ACC112 (cell line): ENCODE data around the gene GLTP.

Experiments
- H2AFZ ChIP-seq: fragments of 200-600 bp; sonication (generic); one replicate; pipeline ENCODE4 v1.6.0; 2017; ENCODE audit warnings: antibody characterized with exemption, low read length; ENCODE audit not compliant: unreplicated experiment
- H3K27ac ChIP-seq: fragments of 200-600 bp; sonication (generic); 2 replicates; pipeline ENCODE4 v1.5.1; 2014; ENCODE audit warnings: low read depth, mild to moderate bottlenecking, antibody characterized with exemption, low read length, moderate library complexity
- H3K27me3 ChIP-seq: fragments of 200-600 bp; sonication (generic); 2 replicates; pipeline ENCODE4 v1.6.1; 2014; ENCODE audit warnings: mild to moderate bottlenecking, antibody characterized with exemption, low read length, moderate library complexity, mixed read lengths; ENCODE audit not compliant: insufficient read depth
- H3K36me3 ChIP-seq: fragments of 200-600 bp; sonication (generic); 2 replicates; pipeline ENCODE4 v1.6.1; 2016; ENCODE audit warnings: mild to moderate bottlenecking, antibody characterized with exemption, low read length, moderate library complexity, mixed read lengths; ENCODE audit not compliant: insufficient read depth
- H3K4me1 ChIP-seq: fragments of 200-600 bp; sonication (generic); one replicate; pipeline ENCODE4 v1.6.1; 2016; ENCODE audit warnings: low read length, mixed read lengths; ENCODE audit not compliant: insufficient read depth, unreplicated experiment, control insufficient read depth
- H3K4me3 ChIP-seq: fragments of 200-600 bp; sonication (generic); 2 replicates; pipeline ENCODE4 v1.5.1; 2014; ENCODE audit warnings: mild to moderate bottlenecking, low read depth, low read length
- H3K79me2 ChIP-seq: fragments of 200-600 bp; sonication (generic); one replicate; pipeline ENCODE4 v1.6.0; 2016; ENCODE audit warnings: low read length; ENCODE audit not compliant: control insufficient read depth, unreplicated experiment, insufficient read depth

Gene GLTP

DNA sequence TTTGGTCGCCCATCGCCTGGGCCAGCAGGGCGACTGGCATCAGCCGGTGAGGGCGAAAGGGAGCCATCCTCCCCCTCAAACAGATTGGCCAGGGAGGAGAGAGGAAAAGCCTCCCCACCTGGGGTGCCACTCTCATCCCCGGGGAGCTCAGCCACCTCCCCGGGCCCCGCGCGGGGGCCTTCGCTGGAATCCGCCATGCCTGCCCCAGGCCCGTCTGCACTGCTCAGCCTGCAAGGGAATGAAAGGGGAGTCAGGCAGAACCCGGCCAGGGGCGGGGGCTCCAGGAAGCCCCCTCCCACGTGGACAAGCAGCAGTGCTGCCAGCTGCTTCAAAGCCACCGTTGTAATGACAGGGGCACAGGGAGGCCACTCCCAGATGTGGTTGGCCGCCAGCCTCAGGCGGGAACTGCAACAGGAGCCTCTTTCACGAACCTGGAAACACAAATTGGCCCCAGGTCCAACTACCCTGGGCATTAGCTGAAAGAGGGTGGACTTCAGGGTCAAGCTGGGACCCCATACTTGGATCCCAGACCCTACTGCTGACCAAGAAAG lies 65.7 kb downstream of the GLTP start:
- no peak overlapping the region for H2AFZ ChIP-seq
- H3K79me2 ChIP-seq: no peaks in the 10 kb centered on the region
- H3K27me3 ChIP-seq: no peaks in the 10 kb centered on the region
- H3K4me1 ChIP-seq: no peaks in the 10 kb centered on the region
- H3K27ac ChIP-seq: no peak overlapping the region
- H3K36me3 ChIP-seq: no peaks in the 10 kb centered on the region
- no peak overlapping the region for H3K4me3 ChIP-seq

DNA sequence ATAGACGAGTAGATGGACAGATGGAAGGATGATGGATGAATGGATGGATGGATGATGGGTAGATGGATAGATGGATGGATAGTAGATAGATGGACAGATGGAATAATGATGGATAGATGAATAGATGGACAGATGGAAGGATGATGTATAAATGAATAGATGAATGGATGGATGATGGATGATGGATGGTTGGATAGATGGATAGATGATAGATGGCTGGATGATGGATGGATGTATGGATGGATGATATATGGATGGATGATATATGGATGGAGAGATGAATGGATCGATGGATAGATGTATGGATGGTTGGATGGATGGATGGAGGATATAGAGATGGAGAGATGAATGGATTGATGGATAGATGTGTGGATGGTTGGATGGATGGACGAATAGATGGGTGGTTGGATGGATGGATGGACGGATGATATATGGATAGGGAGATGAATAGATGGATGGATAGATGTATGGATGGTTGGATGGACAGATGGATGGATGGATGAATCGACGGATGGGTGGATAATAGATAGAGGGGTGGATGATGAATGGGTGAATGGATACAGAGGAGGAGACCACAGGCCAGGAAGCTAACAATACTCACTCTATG lies 66.4 kb downstream of the GLTP start:
- Histone ChIP-seq H3K4me3 (no peak overlapping the region), H3K27me3 (no peaks in the 10 kb centered on the region), H3K36me3 (no peaks in the 10 kb centered on the region), H2AFZ (no peak overlapping the region), H3K27ac (no peak overlapping the region), H3K4me1 (no peaks in the 10 kb centered on the region), H3K79me2 (no peaks in the 10 kb centered on the region)

- Histone ChIP-seq H3K27ac (no peak overlapping the region), H3K4me1 (no peaks in the 10 kb centered on the region), H3K27me3 (no peaks in the 10 kb centered on the region), H2AFZ (no peak overlapping the region), H3K79me2 (no peaks in the 10 kb centered on the region), H3K36me3 (no peaks in the 10 kb centered on the region), H3K4me3 (no peak overlapping the region)
Measured at GRCh38 chr12:109811624-109811995, 68.7 kb downstream of the GLTP start.

- Histone ChIP-seq H2AFZ (no peak overlapping the region), H3K36me3 (no peaks in the 10 kb centered on the region), H3K79me2 (no peaks in the 10 kb centered on the region), H3K4me1 (no peaks in the 10 kb centered on the region), H3K27ac (no peak overlapping the region), H3K4me3 (no peak overlapping the region), H3K27me3 (no peaks in the 10 kb centered on the region)
Measured at GRCh38 chr12:109810954-109811623, 69.3 kb downstream of the GLTP start.

GRCh38 chr12:109808876-109809646 lies 71.3 kb downstream of the GLTP start:
- Histone ChIP-seq H3K4me1 (no peaks in the 10 kb centered on the region), H3K36me3 (no peaks in the 10 kb centered on the region), H2AFZ (no peak overlapping the region), H3K27ac (no peak overlapping the region), H3K79me2 (no peaks in the 10 kb centered on the region), H3K27me3 (no peaks in the 10 kb centered on the region), H3K4me3 (no peak overlapping the region)

- Histone ChIP-seq H3K4me3 (no peak overlapping the region), H3K27me3 (no peaks in the 10 kb centered on the region), H3K79me2 (no peaks in the 10 kb centered on the region), H2AFZ (no peak overlapping the region), H3K4me1 (no peaks in the 10 kb centered on the region), H3K36me3 (no peaks in the 10 kb centered on the region), H3K27ac (no peak overlapping the region)
Measured at GRCh38 chr12:109807954-109808643, 72.2 kb downstream of the GLTP start.

DNA sequence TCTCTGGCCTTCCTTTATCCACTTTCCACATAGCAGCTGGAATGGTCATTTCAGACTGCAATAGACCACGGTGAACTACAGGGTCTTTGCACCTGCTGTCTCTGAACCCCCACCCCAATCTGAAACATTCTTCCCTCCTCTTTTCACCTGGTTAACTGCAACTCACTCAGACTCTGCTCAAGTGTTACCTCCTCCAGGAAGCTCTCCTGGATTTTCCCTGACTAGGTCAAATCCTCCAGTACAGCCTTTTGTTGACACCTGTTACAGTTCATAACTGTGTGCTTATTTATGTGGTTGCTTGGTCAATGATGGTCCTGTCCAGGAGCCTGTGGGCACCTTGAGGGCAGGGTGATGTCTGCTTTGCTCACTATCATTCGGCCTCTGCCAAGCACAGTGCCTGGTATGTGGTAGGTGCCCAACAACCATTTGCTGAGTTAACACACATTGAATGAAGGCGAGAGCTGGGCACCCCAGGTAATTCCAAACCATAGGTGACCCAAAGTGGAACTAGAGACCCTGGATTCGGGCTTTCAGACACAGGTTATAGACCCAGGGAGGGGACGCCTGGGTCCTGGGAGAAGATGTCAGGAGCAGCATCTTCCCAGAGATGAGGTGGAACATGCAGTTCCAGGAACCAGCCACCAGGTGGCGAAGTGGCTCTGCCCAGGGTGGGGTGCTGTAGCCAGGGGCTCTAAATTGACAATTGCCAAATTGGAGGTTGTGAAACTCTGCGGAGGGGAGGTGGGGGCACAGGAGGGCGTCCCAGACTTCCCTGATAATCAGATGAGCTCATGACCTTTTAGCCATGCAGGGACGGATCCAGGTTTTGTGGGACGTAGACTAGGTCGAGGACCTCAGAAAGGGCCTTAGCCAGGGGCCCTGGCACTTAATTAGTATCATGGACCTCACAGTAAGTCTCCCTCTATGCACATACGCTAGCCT lies 75.2 kb downstream of the GLTP start:
- Histone ChIP-seq H2AFZ (no peak overlapping the region), H3K36me3 (no peaks in the 10 kb centered on the region), H3K4me1 (no peaks in the 10 kb centered on the region), H3K79me2 (no peaks in the 10 kb centered on the region), H3K4me3 (no peak overlapping the region), H3K27me3 (no peaks in the 10 kb centered on the region), H3K27ac (no peak overlapping the region)

- Histone ChIP-seq H3K27me3 (no peaks in the 10 kb centered on the region), H3K27ac (no peak overlapping the region), H2AFZ (no peak overlapping the region), H3K4me3 (no peak overlapping the region), H3K4me1 (no peaks in the 10 kb centered on the region), H3K36me3 (no peaks in the 10 kb centered on the region), H3K79me2 (no peaks in the 10 kb centered on the region)
Measured at GRCh38 chr12:109803678-109804077, 76.7 kb downstream of the GLTP start.

DNA sequence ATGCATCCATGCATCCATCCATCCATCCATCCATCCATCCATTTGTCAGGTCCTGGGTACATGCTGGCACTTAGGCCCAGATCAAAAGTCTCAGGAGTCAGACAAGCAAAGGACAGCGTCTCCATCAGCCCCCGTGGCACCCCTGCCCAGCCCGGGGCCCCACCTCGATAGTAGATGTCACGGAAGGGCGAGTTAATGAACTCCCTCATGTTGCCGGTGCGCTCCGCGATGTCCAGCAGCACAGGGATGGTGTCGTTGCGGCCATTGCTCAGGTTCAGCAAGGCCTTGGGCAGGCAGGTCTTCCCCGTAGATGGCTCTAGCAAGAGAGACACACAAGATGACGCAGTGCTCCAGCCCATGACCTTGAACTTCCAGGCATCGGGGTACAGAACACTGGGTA lies 77.5 kb downstream of the GLTP start:
- Histone ChIP-seq H3K36me3 (no peaks in the 10 kb centered on the region), H3K27ac (no peak overlapping the region), H2AFZ (no peak overlapping the region), H3K79me2 (no peaks in the 10 kb centered on the region), H3K4me3 (no peak overlapping the region), H3K4me1 (no peaks in the 10 kb centered on the region), H3K27me3 (no peaks in the 10 kb centered on the region)
